OCI-LY1 (cell line): ENCODE results near the gene SLC12A4.
"Not testable (repeated sequence)": the region's sequence is repeated elsewhere in the genome, so short reads cannot be mapped to it uniquely, and the experiment has no call there.

Source experiments
- H2AFZ ChIP-seq: fragments of 200-600 bp; sonication (generic), shearing (Covaris generic); 2 replicates; pipeline ENCODE4 v1.6.0; 2014; ENCODE audit warnings: antibody characterized with exemption, mild to moderate bottlenecking, low read length
- H3F3A ChIP-seq: fragments of 200-600 bp; sonication (generic), shearing (Covaris generic); 2 replicates; pipeline ENCODE4 v1.6.0; 2014; ENCODE audit warnings: mild to moderate bottlenecking, antibody characterized with exemption, low read length, moderate library complexity; ENCODE audit not compliant: insufficient read depth
- H3K27ac ChIP-seq: fragments of 200-600 bp; sonication (generic); 2 replicates; pipeline ENCODE4 v1.5.1; 2014; ENCODE audit warnings: low read length, mixed run types, mild to moderate bottlenecking, low read depth; ENCODE audit not compliant: poor library complexity, severe bottlenecking
- H3K27me3 ChIP-seq: fragments of 200-600 bp; sonication (generic); 2 replicates; pipeline ENCODE4 v1.6.0; 2014; ENCODE audit warnings: antibody characterized with exemption, mild to moderate bottlenecking, low read length, moderate library complexity; ENCODE audit not compliant: insufficient read depth
- H3K36me3 ChIP-seq: fragments of 200-600 bp; sonication (generic); 2 replicates; pipeline ENCODE4 v1.6.1; 2014; ENCODE audit warnings: mild to moderate bottlenecking, antibody characterized with exemption, low read length, moderate library complexity, mixed read lengths; ENCODE audit not compliant: insufficient read depth
- H3K4me1 ChIP-seq: fragments of 200-600 bp; sonication (generic); 2 replicates; pipeline ENCODE4 v1.5.1; 2014; ENCODE audit warnings: mild to moderate bottlenecking, low read length, moderate library complexity; ENCODE audit not compliant: insufficient read depth, severe bottlenecking
- H3K4me2 ChIP-seq: fragments of 200-600 bp; sonication (generic), shearing (Covaris generic); 2 replicates; pipeline ENCODE4 v1.6.1; 2014; ENCODE audit warnings: low read length
- H3K4me3 ChIP-seq: fragments of 200-600 bp; sonication (generic); 2 replicates; pipeline ENCODE4 v1.5.1; 2014; ENCODE audit warnings: low read length, low read depth, mild to moderate bottlenecking, mixed read lengths; ENCODE audit not compliant: poor library complexity, severe bottlenecking
- H3K79me2 ChIP-seq: fragments of 200-600 bp; shearing (Covaris generic); 2 replicates; pipeline ENCODE4 v1.6.1; 2016; ENCODE audit warnings: mixed run types, low read length, mixed read lengths; ENCODE audit not compliant: insufficient read depth
- H3K9ac ChIP-seq: fragments of 200-600 bp; sonication (generic), shearing (Covaris generic); 2 replicates; pipeline ENCODE4 v1.6.1; 2014; ENCODE audit warnings: mild to moderate bottlenecking, low read length, mixed read lengths
- H3K9me2 ChIP-seq: fragments of 200-600 bp; sonication (generic), shearing (Covaris generic); 2 replicates; pipeline ENCODE4 v1.6.1; 2014; ENCODE audit warnings: low read depth, mild to moderate bottlenecking, low read length, mixed read lengths
- H3K9me3 ChIP-seq: fragments of 200-600 bp; shearing (Covaris generic); 2 replicates; pipeline ENCODE4 v1.6.1; 2014; ENCODE audit warnings: low read length, mixed read lengths
- H4K20me1 ChIP-seq: fragments of 200-600 bp; sonication (generic), shearing (Covaris generic); 2 replicates; pipeline ENCODE4 v1.6.0; 2016; ENCODE audit warnings: mild to moderate bottlenecking, low read length; ENCODE audit not compliant: insufficient read depth
- EZH2 ChIP-seq: fragments of 200-600 bp; sonication (generic), shearing (Covaris generic); IDR thresholded peaks from 2 replicates; pipeline ENCODE4 v1.8.0; 2017; ENCODE audit warnings: borderline replicate concordance, mixed run types, mild to moderate bottlenecking, antibody characterized with exemption, low read length, moderate library complexity, mixed read lengths
- TF ChIP-seq, protein P1 (sequence below): fragments of 200-600 bp; sonication (generic), shearing (Covaris generic); IDR thresholded peaks from 2 replicates; pipeline ENCODE4 v1.5.1; 2017; ENCODE audit warnings: mild to moderate bottlenecking, antibody characterized with exemption, low read length, moderate library complexity, mixed read lengths

Gene SLC12A4

DNA sequence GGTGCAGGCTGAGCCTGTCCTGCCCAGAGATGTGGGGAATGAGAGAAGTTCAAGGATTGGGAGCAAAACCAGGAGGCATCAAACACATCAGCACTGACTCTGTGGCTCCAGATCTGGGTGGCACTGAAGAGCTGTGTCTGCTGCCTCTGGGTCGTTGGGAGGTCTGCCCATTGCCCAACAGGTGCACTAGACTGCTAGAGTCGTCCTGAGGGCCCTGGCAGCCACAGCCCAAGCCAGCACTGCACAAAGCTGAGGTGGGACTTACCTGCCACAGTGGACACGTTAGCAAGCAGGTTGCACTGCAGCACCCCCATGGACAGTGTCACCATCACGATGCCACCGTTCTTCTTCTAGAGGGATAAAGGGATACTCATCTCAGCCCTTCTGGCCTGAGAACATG, 8.6 kb upstream of the SLC12A4 start:
- no peaks in the 10 kb centered on the region for H3K4me1 ChIP-seq
- H3K4me3 ChIP-seq, result no peak overlapping the region
- H3K4me2 ChIP-seq, result no peak overlapping the region
- no peaks in the 10 kb centered on the region for H3K79me2 ChIP-seq
- H3K9me2 ChIP-seq, result no peaks in the 10 kb centered on the region
- H3K36me3 ChIP-seq, result no peaks in the 10 kb centered on the region
- H4K20me1 ChIP-seq, result no peaks in the 10 kb centered on the region
- H3K27ac ChIP-seq, result no peak overlapping the region
- no peak overlapping the region for H3K9ac ChIP-seq
- no peak for TF ChIP-seq EZH2
- H3F3A ChIP-seq, result no peaks in the 10 kb centered on the region
- no peak overlapping the region for H2AFZ ChIP-seq
- H3K9me3 ChIP-seq, result no peaks in the 10 kb centered on the region
- no peaks in the 10 kb centered on the region for H3K27me3 ChIP-seq

DNA sequence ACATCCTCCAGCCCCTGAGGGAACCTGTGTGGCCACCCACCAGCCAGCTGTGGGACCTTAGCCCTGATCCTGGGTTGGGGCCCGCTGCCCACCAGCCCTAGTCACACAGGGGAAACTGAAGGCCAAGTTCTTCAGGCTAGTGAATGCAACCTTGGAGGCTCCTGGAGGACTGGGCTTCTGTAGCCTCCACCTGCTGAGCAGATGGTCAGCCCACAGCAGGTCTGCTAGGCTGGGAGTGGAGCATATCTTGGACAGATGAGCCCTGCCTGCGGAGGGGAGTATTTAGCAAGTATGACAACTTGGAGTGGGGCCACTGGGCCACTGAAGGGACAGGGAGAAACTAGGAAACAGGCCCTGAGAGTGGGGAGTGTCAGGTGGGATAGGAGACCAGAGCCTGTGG, 7.8 kb upstream of the SLC12A4 start:
- H3K79me2 ChIP-seq, result no peaks in the 10 kb centered on the region
- no peak for TF ChIP-seq EZH2
- TF ChIP-seq, protein P1, sequence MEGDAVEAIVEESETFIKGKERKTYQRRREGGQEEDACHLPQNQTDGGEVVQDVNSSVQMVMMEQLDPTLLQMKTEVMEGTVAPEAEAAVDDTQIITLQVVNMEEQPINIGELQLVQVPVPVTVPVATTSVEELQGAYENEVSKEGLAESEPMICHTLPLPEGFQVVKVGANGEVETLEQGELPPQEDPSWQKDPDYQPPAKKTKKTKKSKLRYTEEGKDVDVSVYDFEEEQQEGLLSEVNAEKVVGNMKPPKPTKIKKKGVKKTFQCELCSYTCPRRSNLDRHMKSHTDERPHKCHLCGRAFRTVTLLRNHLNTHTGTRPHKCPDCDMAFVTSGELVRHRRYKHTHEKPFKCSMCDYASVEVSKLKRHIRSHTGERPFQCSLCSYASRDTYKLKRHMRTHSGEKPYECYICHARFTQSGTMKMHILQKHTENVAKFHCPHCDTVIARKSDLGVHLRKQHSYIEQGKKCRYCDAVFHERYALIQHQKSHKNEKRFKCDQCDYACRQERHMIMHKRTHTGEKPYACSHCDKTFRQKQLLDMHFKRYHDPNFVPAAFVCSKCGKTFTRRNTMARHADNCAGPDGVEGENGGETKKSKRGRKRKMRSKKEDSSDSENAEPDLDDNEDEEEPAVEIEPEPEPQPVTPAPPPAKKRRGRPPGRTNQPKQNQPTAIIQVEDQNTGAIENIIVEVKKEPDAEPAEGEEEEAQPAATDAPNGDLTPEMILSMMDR, result no peak
- H3K9me3 ChIP-seq, result no peaks in the 10 kb centered on the region
- no peak overlapping the region for H3K9ac ChIP-seq
- no peaks in the 10 kb centered on the region for H3K36me3 ChIP-seq
- H3F3A ChIP-seq, result no peaks in the 10 kb centered on the region
- no peak overlapping the region for H2AFZ ChIP-seq
- no peak overlapping the region for H3K4me3 ChIP-seq
- H3K9me2 ChIP-seq, result no peaks in the 10 kb centered on the region
- H3K4me2 ChIP-seq, result no peak overlapping the region
- H3K27me3 ChIP-seq, result no peaks in the 10 kb centered on the region
- no peaks in the 10 kb centered on the region for H3K4me1 ChIP-seq
- no peak overlapping the region for H3K27ac ChIP-seq
- H4K20me1 ChIP-seq, result no peaks in the 10 kb centered on the region

DNA sequence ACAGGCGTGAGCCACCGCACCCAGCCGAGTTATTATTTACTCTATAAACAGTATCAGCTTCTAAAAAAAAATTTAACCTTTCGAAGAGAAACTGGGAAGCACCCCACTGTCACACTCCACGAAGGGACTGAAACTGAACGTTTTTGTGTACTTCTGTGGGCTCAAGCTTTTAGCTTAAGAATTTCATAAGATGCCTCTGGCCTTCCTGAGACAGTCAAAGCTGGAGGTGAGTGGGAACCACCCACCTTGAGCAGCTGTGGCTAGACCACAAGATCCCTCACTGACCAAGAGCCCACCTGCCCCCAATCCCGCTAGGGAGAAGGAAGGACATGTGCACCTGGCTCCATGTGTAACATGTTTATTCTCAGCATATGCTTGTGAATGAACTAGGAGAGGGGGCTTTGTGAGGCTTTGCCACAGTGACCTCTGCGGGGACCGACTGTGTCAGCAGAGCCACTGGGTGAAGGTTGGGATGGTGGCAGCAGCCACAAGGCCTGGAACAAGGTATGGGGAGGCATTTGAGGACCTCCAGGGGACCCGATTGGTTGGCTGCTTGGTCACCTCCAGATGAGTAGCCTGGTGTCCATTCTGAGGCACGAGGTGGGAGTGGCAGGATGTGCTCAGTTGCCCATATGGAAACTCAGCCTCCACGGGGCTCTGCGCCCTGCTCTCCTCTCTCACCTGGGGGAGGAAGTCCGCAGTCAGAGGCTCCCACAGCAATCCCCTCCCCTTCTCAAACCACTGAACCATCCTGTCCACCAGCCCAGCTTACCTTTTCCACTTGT, 7.1 kb upstream of the SLC12A4 start:
- Histone ChIP-seq H3K27me3 (no peaks in the 10 kb centered on the region), H3K9me2 (no peaks in the 10 kb centered on the region), H3K79me2 (no peaks in the 10 kb centered on the region), H3K36me3 (no peaks in the 10 kb centered on the region), H3K4me1 (no peaks in the 10 kb centered on the region), H4K20me1 (no peaks in the 10 kb centered on the region), H3F3A (no peaks in the 10 kb centered on the region), H3K9me3 (no peaks in the 10 kb centered on the region), H3K27ac (no peak overlapping the region), H3K4me3 (no peak overlapping the region), H3K9ac (no peak overlapping the region), H3K4me2 (no peak overlapping the region), H2AFZ (no peak overlapping the region)
- TF ChIP-seq, protein P1, result no peak
- no peak for TF ChIP-seq EZH2

DNA sequence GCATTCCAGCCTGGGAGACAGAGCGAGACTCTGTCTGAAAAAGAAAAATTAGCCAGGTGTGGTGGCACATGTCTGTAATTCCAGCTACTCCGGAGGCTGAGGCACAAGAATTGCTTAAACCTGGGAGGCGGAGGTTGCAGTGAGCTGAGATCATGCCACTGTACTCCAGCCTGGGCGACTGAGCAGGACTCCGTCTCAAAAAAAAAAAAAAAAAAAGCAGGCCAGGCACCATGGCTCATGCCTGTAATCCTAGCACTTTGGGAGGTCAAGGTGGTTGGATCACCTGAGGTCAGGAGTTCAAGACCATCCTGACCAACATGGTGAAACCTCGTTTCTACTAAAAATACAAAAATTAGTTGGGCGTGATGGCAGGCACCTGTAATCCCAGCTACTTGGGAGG, 3.8 kb upstream of the SLC12A4 start:
- not testable (repeated sequence) for H2AFZ ChIP-seq, H3K79me2 ChIP-seq, H3K4me2 ChIP-seq, H3K9me2 ChIP-seq, H3K36me3 ChIP-seq, H4K20me1 ChIP-seq, H3K4me3 ChIP-seq, H3K27ac ChIP-seq, H3F3A ChIP-seq, H3K9ac ChIP-seq, H3K9me3 ChIP-seq, H3K27me3 ChIP-seq
- peaks cover 16% of the 10 kb centered on the region for H3K4me1 ChIP-seq
